Activated T-helper 17 cell treated with anti-CD3 and anti-CD28 coated beads, Interleukin-2, amount 50 U/mL, for 72 hours (primary cell): ENCODE data around the gene DAND5. TPM values are rescaled to one million over a fixed set of nuclear protein-coding genes. Genes with fewer than 3 reads are reported as not detected.

ENCODE experiments used
- ATAC-seq: fragments of 150-1000 bp; cut with Tn5 transposase; replicated peaks from 2 replicates; pipeline ENCODE4 v1.10.0; 2021; ENCODE audit warnings: mild to moderate bottlenecking, moderate library complexity
- H3K27ac Mint-ChIP-seq: one replicate; pipeline ENCODE4 v1.8.0; 2022; ENCODE audit warnings: mixed read lengths
- H3K27me3 Mint-ChIP-seq: one replicate; pipeline ENCODE4 v1.8.0; 2022; ENCODE audit warnings: mixed read lengths
- H3K36me3 Mint-ChIP-seq: one replicate; pipeline ENCODE4 v1.8.0; 2022; ENCODE audit warnings: low read depth, mild to moderate bottlenecking, mixed read lengths
- H3K4me1 Mint-ChIP-seq: one replicate; pipeline ENCODE4 v1.8.0; 2022; ENCODE audit warnings: mixed read lengths
- H3K4me3 Mint-ChIP-seq: one replicate; pipeline ENCODE4 v1.8.0; 2022; ENCODE audit warnings: mild to moderate bottlenecking, mixed read lengths
- H3K9me3 Mint-ChIP-seq: one replicate; pipeline ENCODE4 v1.8.0; 2022; ENCODE audit warnings: mixed read lengths
- total RNA-seq, 2 donors: library from RNA; stranded (reverse); gene quantifications; one replicate each; pipeline ENCODE4 v1.2.3, GENCODE V29; 2022

The DAND5 gene
- total RNA-seq, 2 donors from 2014 or later = 0.30 to 0.40 TPM

GRCh38 chr19:13011653-13012389 lies 42.4 kb downstream of the DAND5 start:
- peak overlapping the region; percentile 15 for H3K4me3 Mint-ChIP-seq
- peaks cover 48% of the 10 kb centered on the region for H3K27me3 Mint-ChIP-seq
- H3K27ac Mint-ChIP-seq = no peak overlapping the region
- peaks cover 7% of the 10 kb centered on the region for H3K36me3 Mint-ChIP-seq
- H3K4me1 Mint-ChIP-seq = peaks cover 7% of the 10 kb centered on the region
- no peak for ATAC-seq
- no peaks in the 10 kb centered on the region for H3K9me3 Mint-ChIP-seq

GRCh38 chr19:13012390-13012689 lies 43.0 kb downstream of the DAND5 start:
- peaks cover 7% of the 10 kb centered on the region for H3K4me1 Mint-ChIP-seq
- peak overlapping the region; percentile 84 for H3K4me3 Mint-ChIP-seq
- no peak for ATAC-seq
- peaks cover 7% of the 10 kb centered on the region for H3K36me3 Mint-ChIP-seq
- peaks cover 53% of the 10 kb centered on the region for H3K27me3 Mint-ChIP-seq
- no peaks in the 10 kb centered on the region for H3K9me3 Mint-ChIP-seq
- H3K27ac Mint-ChIP-seq = no peak overlapping the region

- Mint-ChIP-seq H3K36me3 (peaks cover 7% of the 10 kb centered on the region), H3K27me3 (peaks cover 59% of the 10 kb centered on the region), H3K4me1 (peaks cover 7% of the 10 kb centered on the region), H3K4me3 (peak overlapping the region; percentile 84), H3K9me3 (no peaks in the 10 kb centered on the region), H3K27ac (peak overlapping the region; percentile 67)
- peak; percentile 61 for ATAC-seq
Observed at GRCh38 chr19:13012690-13013608, 43.6 kb downstream of the DAND5 start.

GRCh38 chr19:13013649-13014048 lies 44.3 kb downstream of the DAND5 start:
- Mint-ChIP-seq H3K4me3 (peak overlapping the region; percentile 84), H3K27ac (peak overlapping the region; percentile 25), H3K4me1 (peaks cover 7% of the 10 kb centered on the region), H3K27me3 (peaks cover 61% of the 10 kb centered on the region), H3K36me3 (peaks cover 7% of the 10 kb centered on the region), H3K9me3 (no peaks in the 10 kb centered on the region)
- ATAC-seq = no peak

GRCh38 chr19:13014101-13014920 lies 44.9 kb downstream of the DAND5 start:
- peaks cover 7% of the 10 kb centered on the region for H3K36me3 Mint-ChIP-seq
- H3K4me1 Mint-ChIP-seq = peaks cover 7% of the 10 kb centered on the region
- H3K27ac Mint-ChIP-seq = peak overlapping the region; percentile 25
- H3K27me3 Mint-ChIP-seq = peaks cover 56% of the 10 kb centered on the region
- peak overlapping the region; percentile 84 for H3K4me3 Mint-ChIP-seq
- ATAC-seq = no peak
- no peaks in the 10 kb centered on the region for H3K9me3 Mint-ChIP-seq

- Mint-ChIP-seq H3K4me3 (no peak overlapping the region), H3K27ac (no peak overlapping the region), H3K9me3 (no peaks in the 10 kb centered on the region), H3K27me3 (peaks cover 56% of the 10 kb centered on the region), H3K4me1 (peaks cover 7% of the 10 kb centered on the region), H3K36me3 (peaks cover 7% of the 10 kb centered on the region)
- ATAC-seq = no peak
Observed at GRCh38 chr19:13014921-13015280, 45.5 kb downstream of the DAND5 start.

- no peak for ATAC-seq
- peaks cover 57% of the 10 kb centered on the region for H3K27me3 Mint-ChIP-seq
Observed at GRCh38 chr19:13015361-13016223, 46.2 kb downstream of the DAND5 start.

GRCh38 chr19:13016245-13016627 lies 46.9 kb downstream of the DAND5 start:
- no peak for ATAC-seq
- Mint-ChIP-seq H3K27ac (no peak overlapping the region), H3K4me1 (peaks cover 7% of the 10 kb centered on the region), H3K27me3 (peaks cover 56% of the 10 kb centered on the region), H3K36me3 (peaks cover 7% of the 10 kb centered on the region), H3K4me3 (no peak overlapping the region), H3K9me3 (no peaks in the 10 kb centered on the region)

More at GRCh38 chr19:13015361-13016223, 46.2 kb downstream of the DAND5 start:
- Mint-ChIP-seq H3K4me1 (peaks cover 7% of the 10 kb centered on the region), H3K27ac (no peak overlapping the region), H3K9me3 (no peaks in the 10 kb centered on the region), H3K36me3 (peaks cover 7% of the 10 kb centered on the region), H3K4me3 (no peak overlapping the region)

GRCh38 chr19:13016628-13017305 lies 47.4 kb downstream of the DAND5 start:
- ATAC-seq = no peak
- peaks cover 55% of the 10 kb centered on the region for H3K27me3 Mint-ChIP-seq
- peaks cover 7% of the 10 kb centered on the region for H3K4me1 Mint-ChIP-seq
- no peak overlapping the region for H3K4me3 Mint-ChIP-seq
- peaks cover 7% of the 10 kb centered on the region for H3K36me3 Mint-ChIP-seq
- H3K27ac Mint-ChIP-seq = no peak overlapping the region
- H3K9me3 Mint-ChIP-seq = no peaks in the 10 kb centered on the region

- no peak overlapping the region for H3K27ac Mint-ChIP-seq
- H3K4me3 Mint-ChIP-seq = no peak overlapping the region
- peaks cover 7% of the 10 kb centered on the region for H3K36me3 Mint-ChIP-seq
- H3K27me3 Mint-ChIP-seq = peaks cover 55% of the 10 kb centered on the region
- no peak for ATAC-seq
- no peaks in the 10 kb centered on the region for H3K9me3 Mint-ChIP-seq
- H3K4me1 Mint-ChIP-seq = peaks cover 7% of the 10 kb centered on the region
Observed at GRCh38 chr19:13017306-13018034, 48.1 kb downstream of the DAND5 start.

GRCh38 chr19:13018035-13018914 lies 48.9 kb downstream of the DAND5 start:
- H3K4me3 Mint-ChIP-seq = no peak overlapping the region
- no peaks in the 10 kb centered on the region for H3K36me3 Mint-ChIP-seq
- H3K27me3 Mint-ChIP-seq = peaks cover 48% of the 10 kb centered on the region
- no peak for ATAC-seq
- H3K4me1 Mint-ChIP-seq = no peaks in the 10 kb centered on the region
- H3K27ac Mint-ChIP-seq = no peak overlapping the region
- H3K9me3 Mint-ChIP-seq = no peaks in the 10 kb centered on the region

GRCh38 chr19:13019332-13019731 lies 50.0 kb downstream of the DAND5 start:
- no peak for ATAC-seq
- H3K4me1 Mint-ChIP-seq = peaks cover 1% of the 10 kb centered on the region
- no peaks in the 10 kb centered on the region for H3K36me3 Mint-ChIP-seq
- no peak overlapping the region for H3K4me3 Mint-ChIP-seq
- no peaks in the 10 kb centered on the region for H3K9me3 Mint-ChIP-seq
- no peak overlapping the region for H3K27ac Mint-ChIP-seq
- H3K27me3 Mint-ChIP-seq = peaks cover 44% of the 10 kb centered on the region
